ENCODE data around the gene RAB3IL1. TPM values are rescaled to one million over a fixed set of nuclear protein-coding genes. Genes with fewer than 3 reads are reported as not detected.
"Not testable (repeated sequence)": the region's sequence is repeated elsewhere in the genome, so short reads cannot be mapped to it uniquely, and the experiment has no call there.

RAB3IL1 gene
- 22.0 and 24.2 TPM in 2 replicates for polyA plus RNA-seq (2013)

GRCh38 chr11:61917334-61918109, at the start of gene RAB3IL1:
RAB3IL1 (minus strand) TSS chr11:61917566; CDS start chr11:61917367, 199 bp downstream.
- Histone ChIP-seq H3K4me3 (ENCODE audit: low read depth, low read length) (peak within 1 kb of the TSS; percentile 60), H3K4me2 (ENCODE audit: low read length) (peak within 1 kb of the TSS; percentile 78), H2BK5ac (ENCODE audit: low read depth, low read length, poor library complexity) (no peak within 1 kb of the TSS), H4K91ac (ENCODE audit: low read depth, low read length) (peak within 1 kb of the TSS; percentile 25), H4K8ac (ENCODE audit: low read depth, low read length) (peak within 1 kb of the TSS; percentile 36), H3K27ac (ENCODE audit: low read depth, low read length) (no peak within 1 kb of the TSS), H2BK12ac (ENCODE audit: low read length) (no peak within 1 kb of the TSS), H3K9me3 (ENCODE audit: insufficient read depth, low read depth, low read length) (peaks cover 3% of the 10 kb centered on the region), H2BK120ac (ENCODE audit: insufficient read depth, low read length, poor library complexity) (no peak within 1 kb of the TSS), H3K14ac (ENCODE audit: low read length) (peak within 1 kb of the TSS; percentile 29), H3K4ac (ENCODE audit: low read depth, low read length) (no peak within 1 kb of the TSS), H3K23ac (ENCODE audit: low read length) (no peak within 1 kb of the TSS), H3K4me1 (ENCODE audit: control insufficient read depth in 1 of 2, insufficient read depth in 2 of 2, low read length in 2 of 2) (peaks cover 7 to 10% of the 10 kb centered on the region in 2 experiments), H3K27me3 (ENCODE audit: insufficient read depth, low read length) (peaks cover 21% of the 10 kb centered on the region), H3K36me3 (ENCODE audit: control insufficient read depth in 1 of 2, insufficient read depth in 2 of 2, low read length in 2 of 2) (no peaks in the 10 kb centered on the region), H2AK5ac (ENCODE audit: low read length) (no peak within 1 kb of the TSS), H3K79me2 (ENCODE audit: control insufficient read depth, insufficient read depth, low read length, poor library complexity) (no peaks in the 10 kb centered on the region), H4K12ac (ENCODE audit: low read depth, low read length) (no peak within 1 kb of the TSS), H3K9ac (ENCODE audit: low read length) (no peak within 1 kb of the TSS), H2AFZ (ENCODE audit: insufficient read depth, low read length, poor library complexity) (peak within 1 kb of the TSS; percentile 15), H3K18ac (ENCODE audit: low read length) (peak within 1 kb of the TSS; percentile 11), H3K79me1 (ENCODE audit: low read length) (peaks cover 3% of the 10 kb centered on the region)
- DNase-seq: peak; percentile 61 to 68
- WGBS (ENCODE audit: extremely low coverage, insufficient coverage, insufficient read length): no CpG with 5 or more reads among the region's 74 CpGs

GRCh38 chr11:61966734-61967115, 49.4 kb upstream of the RAB3IL1 start:
- Histone ChIP-seq H3K9ac (ENCODE audit: low read length) (peak overlapping the region; percentile 94), H2BK5ac (ENCODE audit: low read depth, low read length, poor library complexity) (no peak overlapping the region), H4K91ac (ENCODE audit: low read depth, low read length) (no peak overlapping the region), H3K79me1 (ENCODE audit: low read length) (peaks cover 26% of the 10 kb centered on the region), H3K4ac (ENCODE audit: low read depth, low read length) (peak overlapping the region; percentile 29), H3K27me3 (ENCODE audit: insufficient read depth, low read length) (no peaks in the 10 kb centered on the region), H3K14ac (ENCODE audit: low read length) (peak overlapping the region; percentile 36), H3K4me3 (ENCODE audit: low read depth, low read length) (peak overlapping the region; percentile 86), H3K79me2 (ENCODE audit: control insufficient read depth, insufficient read depth, low read length, poor library complexity) (peaks cover 21% of the 10 kb centered on the region), H4K12ac (ENCODE audit: low read depth, low read length) (no peak overlapping the region), H4K8ac (ENCODE audit: low read depth, low read length) (peak overlapping the region; percentile 14), H3K9me3 (ENCODE audit: insufficient read depth, low read depth, low read length) (no peaks in the 10 kb centered on the region), H2BK120ac (ENCODE audit: insufficient read depth, low read length, poor library complexity) (no peak overlapping the region), H3K23ac (ENCODE audit: low read length) (no peak overlapping the region), H2BK12ac (ENCODE audit: low read length) (no peak overlapping the region), H3K4me1 (ENCODE audit: control insufficient read depth in 1 of 2, insufficient read depth in 2 of 2, low read length in 2 of 2) (peaks cover 18 to 21% of the 10 kb centered on the region in 2 experiments), H2AFZ (ENCODE audit: insufficient read depth, low read length, poor library complexity) (no peak overlapping the region), H3K18ac (ENCODE audit: low read length) (peak overlapping the region; percentile 16), H3K36me3 (ENCODE audit: control insufficient read depth in 1 of 2, insufficient read depth in 2 of 2, low read length in 2 of 2) (peaks cover 16 to 24% of the 10 kb centered on the region in 2 experiments), H3K4me2 (ENCODE audit: low read length) (peak overlapping the region; percentile 80), H3K27ac (ENCODE audit: low read depth, low read length) (peak overlapping the region; percentile 83), H2AK5ac (ENCODE audit: low read length) (no peak overlapping the region)
- WGBS (ENCODE audit: extremely low coverage, insufficient coverage, insufficient read length): no CpG with 5 or more reads among the region's 13 CpGs
- peak; percentile 27 to 47 for DNase-seq

DNA sequence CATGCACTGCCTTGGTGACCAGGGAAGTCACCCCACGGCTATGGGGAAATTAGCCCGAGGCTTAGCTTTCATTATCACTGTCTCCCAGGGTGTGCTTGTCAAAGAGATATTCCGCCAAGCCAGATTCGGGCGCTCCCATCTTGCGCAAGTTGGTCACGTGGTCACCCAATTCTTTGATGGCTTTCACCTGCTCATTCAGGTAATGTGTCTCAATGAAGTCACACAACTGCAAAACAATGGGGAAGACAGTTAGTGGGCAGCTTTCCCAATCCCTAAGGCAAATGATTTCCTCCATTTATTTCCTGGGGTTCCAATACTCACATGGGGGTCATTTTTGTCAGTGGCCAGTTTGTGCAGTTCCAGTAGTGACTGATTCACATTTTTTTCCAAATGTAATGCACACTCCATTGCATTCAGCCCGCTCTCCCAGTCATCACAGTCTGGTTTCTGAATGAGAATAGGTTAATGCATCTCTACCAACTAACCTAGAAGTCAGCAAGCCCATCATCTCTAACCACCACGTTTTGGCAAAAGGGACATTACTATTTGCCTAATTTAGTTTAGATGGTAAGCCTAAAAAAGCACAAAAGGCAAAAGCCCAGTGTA, 47.4 kb upstream of the RAB3IL1 start:
- not testable (repeated sequence) for H4K91ac ChIP-seq (ENCODE audit: low read depth, low read length); H4K8ac ChIP-seq (ENCODE audit: low read depth, low read length)
- no CpG with 5 or more reads among the region's 9 CpGs for WGBS (ENCODE audit: extremely low coverage, insufficient coverage, insufficient read length)

GRCh38 chr11:61964058-61964665, 46.8 kb upstream of the RAB3IL1 start:
- no CpG with 5 or more reads among the region's 4 CpGs for WGBS (ENCODE audit: extremely low coverage, insufficient coverage, insufficient read length)
- Histone ChIP-seq H3K27me3 (ENCODE audit: insufficient read depth, low read length) (no peaks in the 10 kb centered on the region), H2BK12ac (ENCODE audit: low read length) (no peak overlapping the region), H3K18ac (ENCODE audit: low read length) (no peak overlapping the region), H3K23ac (ENCODE audit: low read length) (no peak overlapping the region), H3K79me1 (ENCODE audit: low read length) (peaks cover 17% of the 10 kb centered on the region), H3K4me2 (ENCODE audit: low read length) (no peak overlapping the region), H3K36me3 (ENCODE audit: control insufficient read depth in 1 of 2, insufficient read depth in 2 of 2, low read length in 2 of 2) (peaks cover 16 to 24% of the 10 kb centered on the region in 2 experiments), H3K4ac (ENCODE audit: low read depth, low read length) (no peak overlapping the region), H3K4me3 (ENCODE audit: low read depth, low read length) (no peak overlapping the region), H3K14ac (ENCODE audit: low read length) (no peak overlapping the region), H2AK5ac (ENCODE audit: low read length) (no peak overlapping the region), H3K9me3 (ENCODE audit: insufficient read depth, low read depth, low read length) (peaks cover 2% of the 10 kb centered on the region), H4K91ac (ENCODE audit: low read depth, low read length) (no peak overlapping the region), H4K12ac (ENCODE audit: low read depth, low read length) (no peak overlapping the region), H3K27ac (ENCODE audit: low read depth, low read length) (no peak overlapping the region), H2AFZ (ENCODE audit: insufficient read depth, low read length, poor library complexity) (no peak overlapping the region), H3K9ac (ENCODE audit: low read length) (no peak overlapping the region), H2BK120ac (ENCODE audit: insufficient read depth, low read length, poor library complexity) (no peak overlapping the region), H3K4me1 (ENCODE audit: control insufficient read depth in 1 of 2, insufficient read depth in 2 of 2, low read length in 2 of 2) (peaks cover 8 to 12% of the 10 kb centered on the region in 2 experiments), H3K79me2 (ENCODE audit: control insufficient read depth, insufficient read depth, low read length, poor library complexity) (peaks cover 17% of the 10 kb centered on the region), H4K8ac (ENCODE audit: low read depth, low read length) (no peak overlapping the region), H2BK5ac (ENCODE audit: low read depth, low read length, poor library complexity) (no peak overlapping the region)
- DNase-seq: peak in 1 of 2 donors; percentile 91

More for the DNA sequence above, 47.4 kb upstream of the RAB3IL1 start:
- not testable (repeated sequence) for H4K12ac ChIP-seq (ENCODE audit: low read depth, low read length); H3K9me3 ChIP-seq (ENCODE audit: insufficient read depth, low read depth, low read length); H2BK5ac ChIP-seq (ENCODE audit: low read depth, low read length, poor library complexity); H2AFZ ChIP-seq (ENCODE audit: insufficient read depth, low read length, poor library complexity); H3K4ac ChIP-seq (ENCODE audit: low read depth, low read length); H3K27me3 ChIP-seq (ENCODE audit: insufficient read depth, low read length); H3K23ac ChIP-seq (ENCODE audit: low read length); H3K27ac ChIP-seq (ENCODE audit: low read depth, low read length); H2BK12ac ChIP-seq (ENCODE audit: low read length); H3K14ac ChIP-seq (ENCODE audit: low read length); H3K9ac ChIP-seq (ENCODE audit: low read length); H2AK5ac ChIP-seq (ENCODE audit: low read length); H3K4me3 ChIP-seq (ENCODE audit: low read depth, low read length); H3K18ac ChIP-seq (ENCODE audit: low read length); H2BK120ac ChIP-seq (ENCODE audit: insufficient read depth, low read length, poor library complexity)
- peak; percentile 51 to 56 for DNase-seq
- Histone ChIP-seq H3K4me1 (ENCODE audit: control insufficient read depth in 1 of 2, insufficient read depth in 2 of 2, low read length in 2 of 2) (peaks cover 8 to 12% of the 10 kb centered on the region in 2 experiments), H3K36me3 (ENCODE audit: control insufficient read depth in 1 of 2, insufficient read depth in 2 of 2, low read length in 2 of 2) (peaks cover 16 to 24% of the 10 kb centered on the region in 2 experiments), H3K4me2 (ENCODE audit: low read length) (peak overlapping the region; percentile 80), H3K79me1 (ENCODE audit: low read length) (peaks cover 17% of the 10 kb centered on the region), H3K79me2 (ENCODE audit: control insufficient read depth, insufficient read depth, low read length, poor library complexity) (peaks cover 17% of the 10 kb centered on the region)

All from trophoblast cell (in vitro differentiated cells and primary cell).